WTC11 (cell line): Measurements from ENCODE around the gene SPZ1. TPM values are rescaled to one million over a fixed set of nuclear protein-coding genes. Genes with fewer than 3 reads are reported as not detected.

Source experiments
- ATAC-seq: fragments of 200-7000 bp; cut with Tn5 transposase; 2 replicates; pipeline ENCODE4 v1.10.0; 2021; ENCODE audit warnings: mild to moderate bottlenecking, moderate library complexity
- CTCF ChIA-PET: fragments of 300-600 bp; sonication (Branson Sonifier 250); formaldehyde crosslinking; loops from one replicate; lab custom pipeline; 2021; ENCODE audit warnings: antibody characterized with exemption; lab: Charles Lee
- POLR2A ChIA-PET: fragments of 350-600 bp; sonication (Branson Sonifier 250); formaldehyde crosslinking; loops from one replicate; lab custom pipeline; 2021; ENCODE audit warnings: antibody characterized with exemption; lab: Charles Lee
- DNase-seq: peaks from one replicate; pipeline ENCODE4 v3.0.0; 2021; ENCODE audit warnings: low spot score
- H3K27ac Mint-ChIP-seq: 2 replicates; pipeline ENCODE4 v1.8.0; 2021; ENCODE audit warnings: mixed read lengths
- H3K27me3 Mint-ChIP-seq: 2 replicates; pipeline ENCODE4 v1.8.0; 2021; ENCODE audit warnings: low read depth, mild to moderate bottlenecking, moderate library complexity, mixed read lengths
- H3K36me3 Mint-ChIP-seq: 2 replicates; pipeline ENCODE4 v1.8.0; 2021; ENCODE audit warnings: mixed read lengths
- H3K4me1 Mint-ChIP-seq: 2 replicates; pipeline ENCODE4 v1.8.0; 2022; ENCODE audit warnings: mixed read lengths
- H3K4me3 Mint-ChIP-seq: 2 replicates; pipeline ENCODE4 v1.8.0; 2021; ENCODE audit warnings: mild to moderate bottlenecking, moderate library complexity, mixed read lengths
- H3K9me3 Mint-ChIP-seq: 2 replicates; pipeline ENCODE4 v1.8.0; 2021; ENCODE audit warnings: mixed read lengths
- ARID4B ChIP-seq: sonication (generic); formaldehyde crosslinking; IDR thresholded peaks from 2 replicates; pipeline ENCODE4 v1.8.0; 2023; ENCODE audit warnings: missing genetic modification reagents, mild to moderate bottlenecking, borderline replicate concordance
- CBFB ChIP-seq: sonication (generic); formaldehyde crosslinking; IDR thresholded peaks from 2 replicates; pipeline ENCODE4 v1.8.1; 2022; ENCODE audit warnings: mild to moderate bottlenecking, low read depth, missing genetic modification reagents
- CREB1 ChIP-seq: sonication (generic); formaldehyde crosslinking; IDR thresholded peaks from 2 replicates; pipeline ENCODE4 v1.8.0; 2023; ENCODE audit warnings: mild to moderate bottlenecking, missing genetic modification reagents
- CREM ChIP-seq: sonication (generic); formaldehyde crosslinking; IDR thresholded peaks from 2 replicates; pipeline ENCODE4 v1.8.1; 2022; ENCODE audit warnings: mild to moderate bottlenecking, missing genetic modification reagents, moderate library complexity
- ERG ChIP-seq: fragments of 250-450 bp; sonication (Bioruptor Pico); IDR thresholded peaks from 2 replicates; pipeline ENCODE4 v1.8.0; 2021; ENCODE audit warnings: mild to moderate bottlenecking
- FOXP1 ChIP-seq: sonication (generic); formaldehyde crosslinking; IDR thresholded peaks from 2 replicates; pipeline ENCODE4 v1.8.0; 2022; ENCODE audit warnings: missing genetic modification reagents, mild to moderate bottlenecking, moderate library complexity, borderline replicate concordance
- HMGA2 ChIP-seq: fragments of 250-450 bp; sonication (Bioruptor Pico); IDR thresholded peaks from 2 replicates; pipeline ENCODE4 v1.4.0; 2021; ENCODE audit warnings: mild to moderate bottlenecking, moderate library complexity
- JUN ChIP-seq: sonication (generic); formaldehyde crosslinking; IDR thresholded peaks from 2 replicates; pipeline ENCODE4 v1.8.0; 2023; ENCODE audit warnings: mild to moderate bottlenecking, missing genetic modification reagents
- NFE2L1 ChIP-seq: sonication (generic); formaldehyde crosslinking; IDR thresholded peaks from 2 replicates; pipeline ENCODE4 v1.8.1; 2023; ENCODE audit warnings: missing genetic modification reagents
- PRRX2 ChIP-seq: fragments of 250-450 bp; sonication (Bioruptor Pico); IDR thresholded peaks from 2 replicates; pipeline ENCODE4 v1.8.0; 2021; ENCODE audit warnings: mild to moderate bottlenecking
- SMAD3 ChIP-seq: sonication (generic); formaldehyde crosslinking; IDR thresholded peaks from 2 replicates; pipeline ENCODE4 v1.8.0; 2022; ENCODE audit warnings: missing genetic modification reagents, mild to moderate bottlenecking, borderline replicate concordance
- TCF7 ChIP-seq: sonication (generic); formaldehyde crosslinking; IDR thresholded peaks from 2 replicates; pipeline ENCODE4 v1.8.0; 2022; ENCODE audit warnings: mild to moderate bottlenecking, low read depth, missing genetic modification reagents, moderate library complexity
- ZNF121 ChIP-seq: sonication (generic); formaldehyde crosslinking; IDR thresholded peaks from 2 replicates; pipeline ENCODE4 v1.8.0; 2023; ENCODE audit warnings: missing genetic modification reagents
- ZNF138 ChIP-seq: sonication (generic); formaldehyde crosslinking; conservative IDR thresholded peaks from 2 replicates; pipeline ENCODE4 v1.8.1; 2022; ENCODE audit warnings: mild to moderate bottlenecking, moderate library complexity, missing genetic modification reagents
- ZNF396 ChIP-seq: fragments of 250-450 bp; sonication (Bioruptor Pico); IDR thresholded peaks from 2 replicates; pipeline ENCODE4 v1.8.0; 2021; ENCODE audit warnings: mild to moderate bottlenecking, moderate library complexity, borderline replicate concordance
- ZNF423 ChIP-seq: fragments of 250-450 bp; sonication (Bioruptor Pico); IDR thresholded peaks from 2 replicates; pipeline ENCODE4 v2.1.2; 2022; ENCODE audit warnings: mild to moderate bottlenecking, moderate library complexity
- ZNF512 ChIP-seq: sonication (generic); formaldehyde crosslinking; IDR thresholded peaks from 2 replicates; pipeline ENCODE4 v1.8.1; 2022; ENCODE audit warnings: missing genetic modification reagents, borderline replicate concordance
- total RNA-seq: library from RNA; stranded (reverse); gene quantifications from 3 replicates; pipeline ENCODE4 v1.2.3, GENCODE V29; 2021
- TF ChIP-seq, protein P1 (sequence below): sonication (generic); formaldehyde crosslinking; IDR thresholded peaks from 2 replicates; pipeline ENCODE4 v1.8.1; 2022; ENCODE audit warnings: mild to moderate bottlenecking, missing genetic modification reagents, moderate library complexity, borderline replicate concordance

SPZ1 gene
- total RNA-seq, 1 experiment from 2014 or later, result not detected

GRCh38 chr5:80308526-80308925 lies 11.3 kb upstream of the SPZ1 start (continued):
- no peak for TF ChIP-seq CREM
- TF ChIP-seq TCF7, result no peak
- no peak for TF ChIP-seq ZNF423 (CRISPR knock-in tag)

DNA sequence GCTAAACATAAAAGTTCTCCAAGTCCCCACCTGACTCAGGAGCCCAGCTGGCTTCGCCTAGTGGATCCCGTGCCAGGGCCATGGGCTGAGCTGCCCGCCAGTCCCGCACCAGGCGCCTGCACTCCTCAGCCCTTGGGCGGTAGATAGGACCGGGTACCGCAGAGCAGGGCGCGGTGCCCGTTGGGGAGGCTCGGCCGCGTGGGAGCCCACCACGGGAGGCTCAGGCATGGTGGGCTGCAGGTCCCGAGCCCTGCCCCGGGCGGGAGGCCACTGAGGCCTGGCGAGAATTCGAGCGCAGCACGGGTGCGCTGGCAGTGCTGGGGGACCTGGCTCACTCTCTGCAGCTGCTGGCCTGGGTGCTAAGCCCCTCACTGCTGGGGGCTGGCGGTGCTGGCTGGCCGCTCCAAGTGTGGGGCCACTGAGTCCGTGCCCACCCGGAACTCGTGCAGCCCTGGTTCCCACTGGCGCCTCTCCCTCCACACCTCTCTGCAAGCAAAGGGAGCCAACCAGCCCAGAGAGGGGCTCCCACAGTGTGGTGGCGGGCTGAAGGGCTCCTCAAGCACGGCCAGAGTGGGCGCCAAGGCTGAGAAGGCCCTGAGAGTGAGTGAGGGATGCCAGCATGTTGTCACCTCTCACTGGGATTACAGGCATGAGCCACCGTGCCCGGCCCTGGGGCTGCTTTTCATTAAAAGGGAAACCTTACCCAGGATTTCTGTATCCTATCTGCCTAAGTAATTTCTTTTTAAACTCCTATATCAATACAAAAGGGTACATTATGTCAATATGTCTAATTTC lies 9.7 kb upstream of the SPZ1 start:
- Mint-ChIP-seq H3K27me3 (no peaks in the 10 kb centered on the region; the same call in 1 of the 2 replicates), H3K9me3 (peaks cover 26% of the 10 kb centered on the region), H3K36me3 (peaks cover 19% of the 10 kb centered on the region), H3K4me3 (no peak overlapping the region), H3K4me1 (peaks cover 12% of the 10 kb centered on the region), H3K27ac (no peak overlapping the region)
- DNase-seq, result no peak
- TF ChIP-seq TCF7, result no peak
- TF ChIP-seq ZNF138 (CRISPR knock-in tag), result no peak
- no peak for TF ChIP-seq ZNF396 (CRISPR knock-in tag)
- TF ChIP-seq CREB1 (CRISPR knock-in tag), result no peak
- TF ChIP-seq ARID4B, result no peak
- no peak for TF ChIP-seq ZNF121 (CRISPR knock-in tag)
- TF ChIP-seq, protein P1, sequence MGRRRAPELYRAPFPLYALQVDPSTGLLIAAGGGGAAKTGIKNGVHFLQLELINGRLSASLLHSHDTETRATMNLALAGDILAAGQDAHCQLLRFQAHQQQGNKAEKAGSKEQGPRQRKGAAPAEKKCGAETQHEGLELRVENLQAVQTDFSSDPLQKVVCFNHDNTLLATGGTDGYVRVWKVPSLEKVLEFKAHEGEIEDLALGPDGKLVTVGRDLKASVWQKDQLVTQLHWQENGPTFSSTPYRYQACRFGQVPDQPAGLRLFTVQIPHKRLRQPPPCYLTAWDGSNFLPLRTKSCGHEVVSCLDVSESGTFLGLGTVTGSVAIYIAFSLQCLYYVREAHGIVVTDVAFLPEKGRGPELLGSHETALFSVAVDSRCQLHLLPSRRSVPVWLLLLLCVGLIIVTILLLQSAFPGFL, result no peak
- TF ChIP-seq CBFB (CRISPR knock-in tag), result no peak
- no peak for TF ChIP-seq HMGA2 (CRISPR knock-in tag)
- no peak for TF ChIP-seq FOXP1
- TF ChIP-seq PRRX2 (CRISPR knock-in tag), result no peak
- TF ChIP-seq JUN (CRISPR knock-in tag), result no peak
- TF ChIP-seq ZNF512 (CRISPR knock-in tag), result no peak
- TF ChIP-seq ERG, result no peak
- TF ChIP-seq SMAD3 (CRISPR knock-in tag), result no peak
- TF ChIP-seq NFE2L1, result no peak
- POLR2A ChIA-PET, result no interaction called here
- CTCF ChIA-PET, result interaction anchor here (1.0 to 6.6 kb wide), 2 partner anchors 218 to 221 kb away, joined by 3 to 86 read pairs; no protein-coding TSS in a partner anchor
- no peak for ATAC-seq
